ENCODE data around the gene IFNA13. TPM values are rescaled to one million over a fixed set of nuclear protein-coding genes. Genes with fewer than 3 reads are reported as not detected.
"Not testable (repeated sequence)": the region's sequence is repeated elsewhere in the genome, so short reads cannot be mapped to it uniquely, and the experiment has no call there.

IFNA13 gene
- total RNA-seq, 3 donors from 2014 or later: not detected

DNA sequence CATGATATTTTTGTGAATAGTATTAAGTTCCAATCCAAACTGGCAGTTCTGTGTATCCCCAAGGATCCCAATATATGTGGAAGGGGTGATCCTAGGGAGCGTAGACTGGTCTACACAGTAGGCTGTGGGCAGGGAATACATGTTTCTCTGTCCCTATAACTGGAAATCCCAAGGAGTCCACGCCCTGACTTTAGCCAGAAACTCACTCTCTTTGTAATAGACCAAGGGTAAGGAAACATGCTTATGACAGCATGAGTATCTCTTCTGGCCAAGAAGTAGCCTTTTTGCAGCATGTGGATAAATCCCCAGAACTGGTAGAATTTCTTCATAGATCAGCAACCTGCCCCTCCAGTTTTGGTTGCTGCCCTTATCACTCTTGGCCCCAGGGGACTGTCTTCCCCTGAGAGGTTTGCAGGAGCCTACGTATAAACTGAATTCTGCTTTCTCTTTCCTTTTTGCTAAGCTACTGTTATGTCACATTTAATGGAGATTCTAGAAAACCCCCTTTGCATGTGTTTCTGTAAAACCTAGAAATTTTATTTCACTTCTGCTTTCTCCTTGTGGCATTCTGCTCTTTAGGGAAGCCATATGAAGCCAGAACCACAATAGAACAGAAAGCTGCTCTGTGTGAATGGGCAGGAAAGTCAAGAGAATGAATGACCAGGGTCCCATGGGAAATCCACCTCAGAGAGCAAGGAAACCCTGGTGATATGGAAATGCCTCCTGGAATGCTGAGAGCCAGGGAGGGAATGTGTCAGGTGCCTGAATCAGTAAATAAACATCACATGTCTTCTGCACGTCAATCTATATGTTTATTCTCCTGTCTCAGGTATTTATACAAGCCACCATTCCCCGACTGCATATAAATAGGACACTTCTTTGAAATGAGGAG is 13.8 kb upstream of the IFNA13 start:
- TF ChIP-seq CTCF (IDR thresholded peaks at IDR 0.05): no peak
- H3K4me3 ChIP-seq: no peak overlapping the region
- DNase-seq: no peak
- no peaks in the 10 kb centered on the region for H3K36me3 ChIP-seq (ENCODE audit: low read depth)
- no peaks in the 10 kb centered on the region for H3K4me1 ChIP-seq (ENCODE audit: low read depth)
- no peaks in the 10 kb centered on the region for H3K9me3 ChIP-seq
- peak; percentile 65 for ATAC-seq
- intact Hi-C loops (cut with DNase I, micrococcal nuclease): no loop called here

DNA sequence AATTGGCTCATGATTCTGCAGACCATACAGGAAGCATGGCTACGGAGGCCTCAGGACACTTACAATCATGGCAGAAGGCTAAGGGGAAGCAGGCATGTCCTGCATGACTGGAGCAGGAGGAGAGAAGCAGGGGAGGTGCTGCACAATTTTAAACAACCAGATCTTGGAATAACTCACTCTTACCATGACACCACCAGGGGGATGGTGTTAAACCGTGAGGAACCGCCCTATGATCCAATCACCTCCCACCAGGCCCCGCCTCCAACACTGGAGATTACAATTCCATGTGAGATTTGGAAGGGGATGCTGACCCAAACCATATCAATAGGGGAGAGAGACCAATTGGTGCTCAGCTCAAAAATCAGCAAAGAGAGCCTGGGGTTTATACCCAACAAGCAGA is 3.6 kb upstream of the IFNA13 start:
- H3K4me3 ChIP-seq; DNase-seq; H3K9me3 ChIP-seq; H3K4me1 ChIP-seq (ENCODE audit: low read depth); ATAC-seq; H3K36me3 ChIP-seq (ENCODE audit: low read depth); intact Hi-C loops (cut with DNase I, micrococcal nuclease): not testable (repeated sequence)

DNA sequence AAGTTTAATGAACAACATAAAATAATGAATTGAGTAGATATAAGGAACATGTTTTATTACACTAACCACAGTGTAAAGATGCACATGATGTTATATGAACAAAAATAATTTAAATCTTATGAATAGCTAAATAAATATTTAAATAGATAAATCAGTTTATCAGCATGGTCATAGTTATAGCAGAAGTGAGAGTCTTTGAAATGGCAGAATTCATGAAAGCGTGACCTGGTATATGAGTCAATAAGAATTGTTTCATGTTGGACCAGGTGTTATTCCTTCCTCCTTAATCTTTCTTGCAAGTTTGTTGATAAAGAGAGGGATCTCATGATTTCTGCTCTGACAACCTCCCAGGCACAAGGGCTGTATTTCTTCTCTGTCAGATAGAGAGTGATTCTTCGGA is 688 bp downstream of the IFNA13 start:
- DNase-seq; H3K4me1 ChIP-seq (ENCODE audit: low read depth); ATAC-seq; H3K9me3 ChIP-seq; H3K4me3 ChIP-seq; H3K36me3 ChIP-seq (ENCODE audit: low read depth); intact Hi-C loops (cut with DNase I, micrococcal nuclease): not testable (repeated sequence)

DNA sequence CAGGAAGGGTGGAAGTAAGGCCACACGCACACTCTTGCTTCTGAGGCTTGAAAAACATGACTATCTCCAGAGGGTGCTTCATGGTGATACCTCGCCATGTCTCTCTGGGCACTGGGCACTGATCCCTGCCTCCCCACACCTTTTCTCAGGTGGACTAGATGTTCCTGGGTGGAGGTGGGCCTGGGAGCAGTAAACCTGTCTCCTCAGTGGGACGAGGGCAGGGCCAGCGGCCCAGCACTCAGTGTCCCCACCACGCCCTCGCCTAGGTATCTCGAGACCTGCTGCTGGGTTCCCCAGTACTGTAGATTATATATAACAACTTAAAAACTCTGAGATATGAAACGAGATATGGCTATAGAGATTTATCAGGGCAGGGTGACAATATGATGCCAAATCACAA is 5.6 kb downstream of the IFNA13 start:
- DNase-seq (no peak), ATAC-seq (no peak)
- no peaks in the 10 kb centered on the region for H3K9me3 ChIP-seq
- no peaks in the 10 kb centered on the region for H3K36me3 ChIP-seq (ENCODE audit: low read depth)
- TF ChIP-seq CTCF (IDR thresholded peaks at IDR 0.05): no peak
- H3K4me3 ChIP-seq: no peak overlapping the region
- intact Hi-C loops (cut with DNase I, micrococcal nuclease): no loop called here
- no peaks in the 10 kb centered on the region for H3K4me1 ChIP-seq (ENCODE audit: low read depth)

DNA sequence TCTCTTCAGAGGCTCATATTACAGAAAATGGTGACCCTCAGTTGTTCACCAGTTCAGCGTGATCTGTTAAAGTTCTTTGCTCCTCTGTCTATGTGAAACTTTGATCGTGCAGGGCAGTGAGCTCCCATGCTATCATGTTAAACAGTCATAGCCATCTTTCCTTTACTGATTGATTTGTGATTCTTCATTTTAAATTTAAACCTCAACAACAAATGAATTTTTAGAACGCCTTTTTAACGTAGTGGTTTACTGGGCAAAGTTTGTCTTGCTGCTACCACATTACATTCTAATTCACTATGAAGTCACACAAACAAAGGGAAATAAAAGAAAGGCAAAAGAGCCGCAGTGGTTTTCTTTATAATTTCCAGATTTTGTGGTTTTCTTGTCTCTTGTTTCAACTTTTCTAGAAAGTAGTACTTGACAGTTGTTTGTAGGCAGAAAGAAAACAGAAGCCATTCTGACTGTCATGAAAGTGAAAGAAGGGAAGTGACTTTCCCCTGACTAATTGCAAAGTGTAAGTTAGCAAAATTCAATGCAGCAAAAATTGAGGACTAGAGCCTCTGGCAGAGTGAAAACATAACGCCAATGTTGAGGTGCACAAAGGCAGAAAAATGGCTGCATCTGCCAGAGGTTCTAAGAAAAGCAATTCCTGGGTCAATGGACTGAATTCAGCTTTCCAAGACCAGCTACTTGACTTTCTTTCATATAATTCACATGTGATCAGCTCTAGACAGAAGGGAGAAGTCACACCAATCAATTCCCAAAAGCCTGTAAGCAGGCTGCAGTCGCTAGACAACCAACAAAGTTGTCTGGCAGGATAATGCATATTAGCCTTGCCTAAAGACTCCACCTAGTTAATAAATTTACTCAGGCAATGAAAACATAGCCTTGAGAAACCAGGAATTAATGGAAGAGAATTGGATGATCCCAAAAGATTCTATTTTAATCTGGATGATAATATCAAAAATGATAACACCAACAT is 10.1 kb downstream of the IFNA13 start:
- ATAC-seq (no peak), DNase-seq (no peak)
- Histone ChIP-seq H3K4me3 (no peak overlapping the region), H3K36me3 (ENCODE audit: low read depth) (no peaks in the 10 kb centered on the region), H3K9me3 (no peaks in the 10 kb centered on the region), H3K4me1 (ENCODE audit: low read depth) (no peaks in the 10 kb centered on the region)
- intact Hi-C loops (cut with DNase I, micrococcal nuclease): no loop called here
- no peak for TF ChIP-seq CTCF (IDR thresholded peaks at IDR 0.05)

GRCh38 chr9:21350787-21351186 is 17.1 kb downstream of the IFNA13 start, which contains the start of gene IFNA6:
Gene IFNA6, minus strand, starts transcription at chr9:21350887. Its CDS starts 0 bp downstream, at chr9:21350887.
- Histone ChIP-seq H3K4me1 (ENCODE audit: low read depth) (no peaks in the 10 kb centered on the region), H3K9me3 (no peaks in the 10 kb centered on the region), H3K36me3 (ENCODE audit: low read depth) (no peaks in the 10 kb centered on the region), H3K4me3 (no peak within 1 kb of the TSS)
- DNase-seq (no peak), ATAC-seq (no peak)
- intact Hi-C loops (cut with DNase I, micrococcal nuclease): no loop called here
- no peak for TF ChIP-seq CTCF (IDR thresholded peaks at IDR 0.05)

All from mucosa of descending colon (tissue), 3 donors.